ENCODE measurements around the gene NME7.

GRCh38 chr1:169309178-169310166 is 58.1 kb downstream of the NME7 start:
- no peak for TF ChIP-seq TAF1 (IDR thresholded peaks at IDR 0.05; ENCODE audit: borderline replicate concordance, low read depth, low read length)
- TF ChIP-seq USF1 (IDR thresholded peaks at IDR 0.05; ENCODE audit: borderline replicate concordance, low read depth), result no peak

Measured in SK-N-SH (cell line).